ENCODE results near the gene SURF1.
A peak's percentile ranks its signal among the peaks of the same experiment; 100 is the strongest.

Gene SURF1

GRCh38 chr9:133355881-133356357 lies 368 bp downstream of the SURF1 start:
- H4K8ac ChIP-seq (ENCODE audit: low read length) = peak overlapping the region; percentile 53

GRCh38 chr9:133354766-133355165 lies 1.5 kb downstream of the SURF1 start:
- Histone ChIP-seq H2BK120ac (ENCODE audit: low read depth, low read length) (no peak overlapping the region), H2BK5ac (ENCODE audit: low read depth, low read length, poor library complexity, severe bottlenecking) (no peak overlapping the region), H2BK15ac (ENCODE audit: low read depth, poor library complexity, severe bottlenecking) (no peak overlapping the region), H3K27me3 (ENCODE audit: control insufficient read depth in 1 of 2, insufficient read depth in 1 of 2, low read length in 2 of 2) (no peaks in the 10 kb centered on the region), H3K23ac (ENCODE audit: low read length in 2 of 2) (no peak overlapping the region), H3K27ac (ENCODE audit: low read length, poor library complexity, severe bottlenecking) (no peak overlapping the region), H3K9me3 (ENCODE audit: control insufficient read depth, low read length) (no peaks in the 10 kb centered on the region), H2BK12ac (ENCODE audit: low read length in 2 of 2) (no peak overlapping the region), H3K4me3 (ENCODE audit: insufficient read depth in 1 of 2, low read depth in 1 of 2, low read length in 2 of 2) (peak overlapping the region; percentile 1 to 96), H3K18ac (ENCODE audit: low read depth in 1 of 2, low read length in 2 of 2) (no peak overlapping the region), H4K91ac (ENCODE audit: low read length) (no peak overlapping the region), H3K79me1 (replicated peaks; ENCODE audit: low read length, poor library complexity, severe bottlenecking) (peaks cover 37% of the 10 kb centered on the region), H2AFZ (ENCODE audit: low read depth, low read length) (no peak overlapping the region), H2AK5ac (ENCODE audit: low read length, severe bottlenecking) (no peak overlapping the region), H3K14ac (ENCODE audit: low read length in 2 of 2) (no peak overlapping the region), H3K4me1 (ENCODE audit: control insufficient read depth, insufficient read depth, low read depth, low read length) (peaks cover 29% of the 10 kb centered on the region), H4K8ac (ENCODE audit: low read length) (no peak overlapping the region), H3K4ac (ENCODE audit: low read depth in 1 of 2, low read length in 2 of 2) (no peak overlapping the region), H3K36me3 (ENCODE audit: control insufficient read depth in 1 of 2, insufficient read depth in 2 of 2, low read depth in 1 of 2, low read length in 2 of 2) (peaks cover 57 to 70% of the 10 kb centered on the region in 2 experiments), H3K9ac (ENCODE audit: low read length) (peak overlapping the region; percentile 100), H3K4me2 (ENCODE audit: low read length, poor library complexity, severe bottlenecking) (no peak overlapping the region)
- DNase-seq = no peak
- WGBS = 89% methylated on average over 7 of the region's 7 CpGs

More at GRCh38 chr9:133355881-133356357, 368 bp downstream of the SURF1 start:
- H2AFZ ChIP-seq (ENCODE audit: low read depth, low read length) = no peak overlapping the region
- peak overlapping the region in 1 of 2 experiments; percentile 92 for H3K23ac ChIP-seq (ENCODE audit: low read length in 2 of 2)
- peak overlapping the region; percentile 41 to 49 for H3K4ac ChIP-seq (ENCODE audit: low read depth in 1 of 2, low read length in 2 of 2)
- no peak overlapping the region for H2BK12ac ChIP-seq (ENCODE audit: low read length in 2 of 2)
- 3% methylated on average over 19 of the region's 31 CpGs for WGBS
- peak overlapping the region; percentile 6 for H3K27ac ChIP-seq (ENCODE audit: low read length, poor library complexity, severe bottlenecking)
- peak overlapping the region; percentile 100 for H3K9ac ChIP-seq (ENCODE audit: low read length)
- H2BK15ac ChIP-seq (ENCODE audit: low read depth, poor library complexity, severe bottlenecking) = no peak overlapping the region
- peak overlapping the region; percentile 69 for H3K4me2 ChIP-seq (ENCODE audit: low read length, poor library complexity, severe bottlenecking)
- H3K4me3 ChIP-seq (ENCODE audit: insufficient read depth in 1 of 2, low read depth in 1 of 2, low read length in 2 of 2) = peak overlapping the region; percentile 91 to 96
- no peak overlapping the region for H2AK5ac ChIP-seq (ENCODE audit: low read length, severe bottlenecking)
- peaks cover 24% of the 10 kb centered on the region for H3K4me1 ChIP-seq (ENCODE audit: control insufficient read depth, insufficient read depth, low read depth, low read length)
- no peaks in the 10 kb centered on the region for H3K27me3 ChIP-seq (ENCODE audit: control insufficient read depth in 1 of 2, insufficient read depth in 1 of 2, low read length in 2 of 2)
- no peak overlapping the region for H2BK120ac ChIP-seq (ENCODE audit: low read depth, low read length)
- H2BK5ac ChIP-seq (ENCODE audit: low read depth, low read length, poor library complexity, severe bottlenecking) = no peak overlapping the region
- H3K14ac ChIP-seq (ENCODE audit: low read length in 2 of 2) = no peak overlapping the region
- peaks cover 57 to 73% of the 10 kb centered on the region in 2 experiments for H3K36me3 ChIP-seq (ENCODE audit: control insufficient read depth in 1 of 2, insufficient read depth in 2 of 2, low read depth in 1 of 2, low read length in 2 of 2)
- no peaks in the 10 kb centered on the region for H3K9me3 ChIP-seq (ENCODE audit: control insufficient read depth, low read length)
- H4K91ac ChIP-seq (ENCODE audit: low read length) = no peak overlapping the region
- no peak overlapping the region for H3K18ac ChIP-seq (ENCODE audit: low read depth in 1 of 2, low read length in 2 of 2)
- H3K79me1 ChIP-seq (replicated peaks; ENCODE audit: low read length, poor library complexity, severe bottlenecking) = peaks cover 39% of the 10 kb centered on the region
- peak; percentile 48 for DNase-seq

DNA sequence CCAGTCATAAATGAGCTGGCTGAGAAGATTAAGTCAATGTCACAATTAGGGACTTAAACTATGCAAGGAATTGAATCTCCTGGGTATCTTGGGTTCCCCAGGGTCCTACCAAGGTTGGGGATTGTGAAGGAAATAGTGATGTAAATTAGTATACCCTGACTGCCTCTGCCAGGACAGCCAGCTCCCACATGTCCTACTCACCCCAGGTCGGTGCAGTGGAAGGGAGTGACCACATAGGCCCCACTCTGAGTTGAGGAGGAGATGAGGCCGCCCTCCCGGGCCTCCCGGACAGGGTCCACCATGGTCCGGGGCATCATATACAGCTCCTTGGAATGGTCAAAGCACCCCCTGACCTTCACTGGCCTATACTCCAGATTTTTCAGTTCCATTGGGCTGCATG lies 2.7 kb downstream of the SURF1 start:
- peak overlapping the region; percentile 38 for H2BK15ac ChIP-seq (ENCODE audit: low read depth, poor library complexity, severe bottlenecking)
- peaks cover 28% of the 10 kb centered on the region for H3K4me1 ChIP-seq (ENCODE audit: control insufficient read depth, insufficient read depth, low read depth, low read length)
- no peak overlapping the region for H4K8ac ChIP-seq (ENCODE audit: low read length)
- H3K23ac ChIP-seq (ENCODE audit: low read length in 2 of 2) = no peak overlapping the region
- no peak overlapping the region for H3K18ac ChIP-seq (ENCODE audit: low read depth in 1 of 2, low read length in 2 of 2)
- no peak overlapping the region for H3K4ac ChIP-seq (ENCODE audit: low read depth in 1 of 2, low read length in 2 of 2)
- H3K9ac ChIP-seq (ENCODE audit: low read length) = peak overlapping the region; percentile 100
- peaks cover 61 to 64% of the 10 kb centered on the region in 2 experiments for H3K36me3 ChIP-seq (ENCODE audit: control insufficient read depth in 1 of 2, insufficient read depth in 2 of 2, low read depth in 1 of 2, low read length in 2 of 2)
- H2AK5ac ChIP-seq (ENCODE audit: low read length, severe bottlenecking) = no peak overlapping the region
- DNase-seq = no peak
- H3K27ac ChIP-seq (ENCODE audit: low read length, poor library complexity, severe bottlenecking) = no peak overlapping the region
- H3K79me1 ChIP-seq (replicated peaks; ENCODE audit: low read length, poor library complexity, severe bottlenecking) = peaks cover 26% of the 10 kb centered on the region
- 94% methylated on average over 5 of the region's 5 CpGs for WGBS
- H2BK5ac ChIP-seq (ENCODE audit: low read depth, low read length, poor library complexity, severe bottlenecking) = no peak overlapping the region
- H3K4me2 ChIP-seq (ENCODE audit: low read length, poor library complexity, severe bottlenecking) = no peak overlapping the region
- no peak overlapping the region for H2AFZ ChIP-seq (ENCODE audit: low read depth, low read length)
- no peak overlapping the region for H2BK12ac ChIP-seq (ENCODE audit: low read length in 2 of 2)
- no peak overlapping the region for H3K14ac ChIP-seq (ENCODE audit: low read length in 2 of 2)
- no peaks in the 10 kb centered on the region for H3K9me3 ChIP-seq (ENCODE audit: control insufficient read depth, low read length)
- H3K27me3 ChIP-seq (ENCODE audit: control insufficient read depth in 1 of 2, insufficient read depth in 1 of 2, low read length in 2 of 2) = no peaks in the 10 kb centered on the region
- H4K91ac ChIP-seq (ENCODE audit: low read length) = no peak overlapping the region
- H3K4me3 ChIP-seq (ENCODE audit: insufficient read depth in 1 of 2, low read depth in 1 of 2, low read length in 2 of 2) = no peak overlapping the region
- H2BK120ac ChIP-seq (ENCODE audit: low read depth, low read length) = no peak overlapping the region

GRCh38 chr9:133352635-133353340 lies 3.5 kb downstream of the SURF1 start:
- 86% methylated on average over 8 of the region's 8 CpGs for WGBS
- Histone ChIP-seq H3K18ac (ENCODE audit: low read depth in 1 of 2, low read length in 2 of 2) (no peak overlapping the region), H3K4me3 (ENCODE audit: insufficient read depth in 1 of 2, low read depth in 1 of 2, low read length in 2 of 2) (no peak overlapping the region), H4K8ac (ENCODE audit: low read length) (no peak overlapping the region), H3K36me3 (ENCODE audit: control insufficient read depth in 1 of 2, insufficient read depth in 2 of 2, low read depth in 1 of 2, low read length in 2 of 2) (peaks cover 56 to 61% of the 10 kb centered on the region in 2 experiments), H4K91ac (ENCODE audit: low read length) (no peak overlapping the region), H3K9ac (ENCODE audit: low read length) (peak overlapping the region; percentile 100), H2AFZ (ENCODE audit: low read depth, low read length) (no peak overlapping the region), H2BK15ac (ENCODE audit: low read depth, poor library complexity, severe bottlenecking) (no peak overlapping the region), H3K9me3 (ENCODE audit: control insufficient read depth, low read length) (no peaks in the 10 kb centered on the region), H3K4ac (ENCODE audit: low read depth in 1 of 2, low read length in 2 of 2) (no peak overlapping the region), H3K4me2 (ENCODE audit: low read length, poor library complexity, severe bottlenecking) (no peak overlapping the region), H3K27ac (ENCODE audit: low read length, poor library complexity, severe bottlenecking) (no peak overlapping the region), H3K4me1 (ENCODE audit: control insufficient read depth, insufficient read depth, low read depth, low read length) (peaks cover 24% of the 10 kb centered on the region), H2BK120ac (ENCODE audit: low read depth, low read length) (no peak overlapping the region), H3K27me3 (ENCODE audit: control insufficient read depth in 1 of 2, insufficient read depth in 1 of 2, low read length in 2 of 2) (no peaks in the 10 kb centered on the region), H2AK5ac (ENCODE audit: low read length, severe bottlenecking) (no peak overlapping the region), H3K79me1 (replicated peaks; ENCODE audit: low read length, poor library complexity, severe bottlenecking) (peaks cover 20% of the 10 kb centered on the region), H2BK12ac (ENCODE audit: low read length in 2 of 2) (no peak overlapping the region), H2BK5ac (ENCODE audit: low read depth, low read length, poor library complexity, severe bottlenecking) (no peak overlapping the region), H3K23ac (ENCODE audit: low read length in 2 of 2) (no peak overlapping the region), H3K14ac (ENCODE audit: low read length in 2 of 2) (no peak overlapping the region)
- DNase-seq = no peak
